SK-N-SH (cell line): ENCODE data around the gene SLC5A11.

Source experiments
- CTCF ChIP-seq: fragments of 200-600 bp; sonication (generic); IDR thresholded peaks from 2 replicates; pipeline ENCODE4 v1.6.1; 2017; ENCODE audit warnings: antibody characterized with exemption, mild to moderate bottlenecking, moderate library complexity
- EP300 ChIP-seq, 2 experiments: IDR thresholded peaks; 2 replicates each; pipeline versions ENCODE4 v1.4.0 to v1.6.1; 2012; ENCODE audit warnings: borderline replicate concordance in 1 of 2, low read depth in 1 of 2, low read length in 1 of 2
- EZH2phosphoT487 ChIP-seq: fragments of 200-600 bp; sonication (generic); IDR thresholded peaks from 2 replicates; pipeline ENCODE4 v1.6.1; 2017; ENCODE audit warnings: low read depth, mixed run types, mild to moderate bottlenecking, antibody characterized with exemption, moderate library complexity, borderline replicate concordance
- MAX ChIP-seq: IDR thresholded peaks from 2 replicates; pipeline ENCODE4 v1.4.0; 2012; ENCODE audit warnings: low read depth
- POLR2AphosphoS5 ChIP-seq: IDR thresholded peaks from 2 replicates; pipeline ENCODE4 v1.6.1; 2012; ENCODE audit warnings: low read depth, low read length
- REST ChIP-seq: IDR thresholded peaks from 2 replicates; pipeline ENCODE4 v1.6.1; 2012; ENCODE audit warnings: mild to moderate bottlenecking, low read depth, low read length, moderate library complexity
- RFX5 ChIP-seq: IDR thresholded peaks from 2 replicates; pipeline ENCODE4 v1.6.1; 2012; ENCODE audit warnings: mild to moderate bottlenecking, improper control_type of control experiment, low read length
- YY1 ChIP-seq: IDR thresholded peaks from 2 replicates; pipeline ENCODE4 v1.4.0; 2012; ENCODE audit warnings: low read depth, mild to moderate bottlenecking

- TF ChIP-seq MAX (no peak), POLR2AphosphoS5 (no peak), CTCF (no peak), EZH2phosphoT487 (no peak), YY1 (no peak), REST (no peak), EP300 (IDR thresholded peaks at IDR 0.05; ENCODE audit: borderline replicate concordance in 1 of 2, low read depth in 1 of 2, low read length in 1 of 2) (no peak), RFX5 (no peak)
These were observed 90.4 kb downstream of the SLC5A11 start for GRCh38 chr16:24936151-24936550.
